Neuronal stem cell (in vitro differentiated cells): ENCODE data around the gene SERPINB6.
"Not testable (repeated sequence)": the region's sequence is repeated elsewhere in the genome, so short reads cannot be mapped to it uniquely, and the experiment has no call there.

Source experiments
- DNase-seq: peaks from one replicate; pipeline ENCODE4 v3.0.0-alpha.2; 2013; ENCODE audit warnings: low spot score
- H2AFZ ChIP-seq: one replicate; pipeline ENCODE4 v1.6.1; 2013; ENCODE audit warnings: mild to moderate bottlenecking, low read length, inconsistent platforms
- H2AK5ac ChIP-seq: 2 replicates; pipeline ENCODE4 v1.6.1; 2013; ENCODE audit warnings: low read depth, mild to moderate bottlenecking, inconsistent platforms, low read length, moderate library complexity, mixed read lengths
- H2BK120ac ChIP-seq: 2 replicates; pipeline ENCODE4 v1.6.1; 2013; ENCODE audit warnings: low read depth, mild to moderate bottlenecking, inconsistent platforms, low read length, moderate library complexity, mixed read lengths
- H2BK12ac ChIP-seq: one replicate; pipeline ENCODE4 v1.6.1; 2013; ENCODE audit warnings: low read length, inconsistent platforms
- H2BK15ac ChIP-seq: 2 replicates; pipeline ENCODE4 v1.6.1; 2013; ENCODE audit warnings: mild to moderate bottlenecking, low read length, inconsistent platforms, mixed read lengths
- H2BK5ac ChIP-seq: one replicate; pipeline ENCODE4 v1.6.1; 2013; ENCODE audit warnings: inconsistent platforms, mild to moderate bottlenecking, low read length, moderate library complexity
- H3K14ac ChIP-seq: one replicate; pipeline ENCODE4 v1.6.1; 2013; ENCODE audit warnings: low read length, inconsistent platforms
- H3K18ac ChIP-seq: 2 replicates; pipeline ENCODE4 v1.6.1; 2013; ENCODE audit warnings: low read length, inconsistent platforms
- H3K23ac ChIP-seq: 2 replicates; pipeline ENCODE4 v1.6.1; 2013; ENCODE audit warnings: low read depth, mild to moderate bottlenecking, mixed read lengths, low read length, inconsistent platforms; ENCODE audit not compliant: poor library complexity
- H3K27ac ChIP-seq: replicated peaks from 3 replicates; pipeline ENCODE4 v1.5.1; 2013; ENCODE audit warnings: low read length, inconsistent platforms
- H3K27me3 ChIP-seq, 3 experiments: 2 replicates each; pipeline ENCODE4 v1.6.1; 2013; ENCODE audit warnings: low read length in 3 of 3, mild to moderate bottlenecking in 2 of 3, inconsistent platforms in 1 of 3, low read depth in 1 of 3, mixed read lengths in 1 of 3, moderate library complexity in 1 of 3; ENCODE audit not compliant: control insufficient read depth in 3 of 3, insufficient read depth in 3 of 3
- H3K36me3 ChIP-seq, 2 donors: replicated peaks in 1 of 2; 2 replicates each; pipeline ENCODE4 v1.6.1; 2013; ENCODE audit warnings: low read length in 2 of 2; ENCODE audit not compliant: control insufficient read depth in 2 of 2, insufficient read depth in 2 of 2
- H3K4ac ChIP-seq: 2 replicates; pipeline ENCODE4 v1.6.1; 2013; ENCODE audit warnings: inconsistent platforms, mild to moderate bottlenecking, low read length, moderate library complexity
- H3K4me1 ChIP-seq, 2 donors: 1 replicate in 1 of 2; 2 replicates in 1 of 2; pipeline ENCODE4 v1.6.1; 2013; ENCODE audit warnings: low read length in 2 of 2, low read depth in 1 of 2; ENCODE audit not compliant: control insufficient read depth in 2 of 2, insufficient read depth in 1 of 2
- H3K4me2 ChIP-seq: one replicate; pipeline ENCODE4 v1.6.1; 2013; ENCODE audit warnings: mild to moderate bottlenecking, low read length, inconsistent platforms; ENCODE audit not compliant: insufficient read depth, poor library complexity, severe bottlenecking
- H3K4me3 ChIP-seq, 2 donors: 2 replicates each; pipeline ENCODE4 v1.5.1; 2013; ENCODE audit warnings: low read length in 2 of 2, mild to moderate bottlenecking in 2 of 2, inconsistent platforms in 1 of 2, moderate library complexity in 1 of 2
- H3K79me1 ChIP-seq: one replicate; pipeline ENCODE4 v1.6.1; 2013; ENCODE audit warnings: low read depth, mild to moderate bottlenecking, inconsistent platforms, low read length, moderate library complexity
- H3K9ac ChIP-seq: one replicate; pipeline ENCODE4 v1.6.1; 2013; ENCODE audit warnings: mild to moderate bottlenecking, low read depth, low read length, inconsistent platforms; ENCODE audit not compliant: poor library complexity
- H3K9me3 ChIP-seq, 2 donors: replicated peaks in 1 of 2; 2 replicates each; pipeline versions ENCODE3 to v1.6.1; 2013; ENCODE audit warnings: low read length in 2 of 2, mild to moderate bottlenecking in 2 of 2, inconsistent platforms in 1 of 2, low read depth in 1 of 2, mixed read lengths in 1 of 2, moderate library complexity in 1 of 2; ENCODE audit not compliant: control insufficient read depth in 2 of 2, insufficient read depth in 1 of 2
- H4K8ac ChIP-seq: one replicate; pipeline ENCODE4 v1.6.1; 2013; ENCODE audit warnings: low read depth, mild to moderate bottlenecking, inconsistent platforms, low read length, moderate library complexity
- H4K91ac ChIP-seq: one replicate; pipeline ENCODE4 v1.6.1; 2013; ENCODE audit warnings: low read length, low read depth, mild to moderate bottlenecking, inconsistent platforms; ENCODE audit not compliant: poor library complexity
- WGBS, 2 donors: extraction: QIAGEN DNeasy Blood & Tissue Kit; methylation state at CpG; one replicate each; pipeline ENCODE4 v1.1.7; 2013; ENCODE audit warnings: missing lambda C conversion rate in 2 of 2, mixed read lengths in 1 of 2; ENCODE audit not compliant: insufficient read length in 2 of 2, insufficient replicate concordance in 1 of 2; ENCODE audit errors: extremely low coverage in 2 of 2; 5-methylcytosine and 5-hydroxymethylcytosine counted together

SERPINB6 gene

GRCh38 chr6:2976571-2977085 is 5.3 kb upstream of the SERPINB6 start:
- Histone ChIP-seq H3K4me1 (peaks cover 1 to 9% of the 10 kb centered on the region in 2 donors), H2AFZ (peak overlapping the region; percentile 32), H3K9ac (no peak overlapping the region), H3K4me3 (no peak overlapping the region), H3K79me1 (no peaks in the 10 kb centered on the region), H3K36me3 (no peaks in the 10 kb centered on the region), H3K23ac (no peak overlapping the region), H3K4me2 (no peak overlapping the region), H3K27ac (no peak overlapping the region), H2BK15ac (no peak overlapping the region), H3K18ac (no peak overlapping the region), H3K4ac (no peak overlapping the region), H4K91ac (no peak overlapping the region), H3K14ac (no peak overlapping the region), H2BK5ac (no peak overlapping the region), H4K8ac (no peak overlapping the region), H2BK12ac (no peak overlapping the region), H3K9me3 (no peaks in the 10 kb centered on the region), H3K27me3 (peaks cover 0 to 4% (median 0%) of the 10 kb centered on the region in 3 experiments), H2AK5ac (no peak overlapping the region), H2BK120ac (no peak overlapping the region)
- no CpG with 5 or more reads among the region's 7 CpGs for WGBS, 2 donors
- DNase-seq, result no peak

- no peak overlapping the region for H2BK15ac ChIP-seq
- H2BK120ac ChIP-seq, result no peak overlapping the region
- H3K27me3 ChIP-seq, result peaks cover 0 to 5% (median 0%) of the 10 kb centered on the region in 3 experiments
- H3K14ac ChIP-seq, result no peak overlapping the region
- no peak overlapping the region for H3K18ac ChIP-seq
- no peak overlapping the region for H3K27ac ChIP-seq
- no peak overlapping the region for H4K8ac ChIP-seq
- no peak overlapping the region for H3K4me2 ChIP-seq
- no CpG with 5 or more reads among the region's 5 CpGs for WGBS, 2 donors
- H2BK12ac ChIP-seq, result no peak overlapping the region
- no peak overlapping the region for H2AFZ ChIP-seq
- no peak overlapping the region for H4K91ac ChIP-seq
- no peaks in the 10 kb centered on the region for H3K36me3 ChIP-seq
- H3K4me1 ChIP-seq, result peaks cover 2 to 9% of the 10 kb centered on the region in 2 donors
- H3K79me1 ChIP-seq, result no peaks in the 10 kb centered on the region
- no peak overlapping the region for H2AK5ac ChIP-seq
- no peaks in the 10 kb centered on the region for H3K9me3 ChIP-seq
- H3K4ac ChIP-seq, result no peak overlapping the region
- no peak overlapping the region for H3K9ac ChIP-seq
- H2BK5ac ChIP-seq, result no peak overlapping the region
- no peak overlapping the region for H3K4me3 ChIP-seq
- DNase-seq, result no peak
- no peak overlapping the region for H3K23ac ChIP-seq
Observed at GRCh38 chr6:2976060-2976459, 4.7 kb upstream of the SERPINB6 start.

DNA sequence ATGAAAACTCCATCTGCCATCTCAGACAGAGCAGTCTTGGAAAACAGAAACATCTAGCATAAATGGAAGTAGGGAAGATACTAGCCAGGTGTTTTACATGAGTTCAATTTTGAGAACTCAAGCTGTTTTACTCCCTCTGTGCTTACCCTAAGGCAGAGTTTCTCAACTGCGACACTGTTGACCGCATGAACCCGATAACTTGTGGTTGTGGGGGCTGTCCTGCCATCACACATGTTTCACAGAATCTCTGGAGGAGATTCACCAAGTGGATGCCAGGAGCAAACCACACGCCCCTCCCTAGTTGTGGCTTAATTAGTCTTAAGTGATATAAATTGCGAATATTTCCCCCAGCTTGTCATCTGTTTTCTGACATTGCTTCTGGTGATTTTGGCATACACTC is 2.3 kb upstream of the SERPINB6 start:
- no peak overlapping the region for H2BK12ac ChIP-seq
- no peak overlapping the region for H3K4me3 ChIP-seq
- no peak overlapping the region for H2BK5ac ChIP-seq
- no peak overlapping the region for H3K4ac ChIP-seq
- peaks cover 3 to 11% of the 10 kb centered on the region in 2 donors for H3K4me1 ChIP-seq
- no peaks in the 10 kb centered on the region for H3K36me3 ChIP-seq
- no CpG with 5 or more reads among the region's 5 CpGs for WGBS, 2 donors
- H2BK120ac ChIP-seq, result no peak overlapping the region
- H3K9me3 ChIP-seq, result no peaks in the 10 kb centered on the region
- no peak overlapping the region for H3K23ac ChIP-seq
- DNase-seq, result no peak
- H3K18ac ChIP-seq, result no peak overlapping the region
- H3K27me3 ChIP-seq, result peaks cover 0 to 5% (median 0%) of the 10 kb centered on the region in 3 experiments
- H3K9ac ChIP-seq, result no peak overlapping the region
- no peak overlapping the region for H3K14ac ChIP-seq
- no peaks in the 10 kb centered on the region for H3K79me1 ChIP-seq
- H3K27ac ChIP-seq, result no peak overlapping the region
- H3K4me2 ChIP-seq, result no peak overlapping the region
- H2AK5ac ChIP-seq, result no peak overlapping the region
- H4K8ac ChIP-seq, result no peak overlapping the region
- no peak overlapping the region for H4K91ac ChIP-seq
- no peak overlapping the region for H2AFZ ChIP-seq
- H2BK15ac ChIP-seq, result no peak overlapping the region

GRCh38 chr6:2973180-2973579 is 1.8 kb upstream of the SERPINB6 start:
- not testable (repeated sequence) for DNase-seq

More at GRCh38 chr6:2973180-2973579, 1.8 kb upstream of the SERPINB6 start:
- H2AK5ac ChIP-seq, H3K18ac ChIP-seq, H2AFZ ChIP-seq, H3K9me3 ChIP-seq, H3K4ac ChIP-seq, H3K9ac ChIP-seq, H3K14ac ChIP-seq, H2BK12ac ChIP-seq, H4K91ac ChIP-seq, H2BK5ac ChIP-seq, H3K4me2 ChIP-seq, H3K36me3 ChIP-seq, H3K23ac ChIP-seq, H3K79me1 ChIP-seq, H3K27me3 ChIP-seq, H2BK15ac ChIP-seq, H4K8ac ChIP-seq, H3K4me3 ChIP-seq, H2BK120ac ChIP-seq, H3K27ac ChIP-seq: not testable (repeated sequence)
- H3K4me1 ChIP-seq, result peaks cover 3 to 11% of the 10 kb centered on the region in 2 donors
- no CpG with 5 or more reads among the region's 6 CpGs for WGBS, 2 donors
